ENCODE results near the gene SRGN.
A peak's percentile ranks its signal among the peaks of the same experiment; 100 is the strongest.

The SRGN gene

DNA sequence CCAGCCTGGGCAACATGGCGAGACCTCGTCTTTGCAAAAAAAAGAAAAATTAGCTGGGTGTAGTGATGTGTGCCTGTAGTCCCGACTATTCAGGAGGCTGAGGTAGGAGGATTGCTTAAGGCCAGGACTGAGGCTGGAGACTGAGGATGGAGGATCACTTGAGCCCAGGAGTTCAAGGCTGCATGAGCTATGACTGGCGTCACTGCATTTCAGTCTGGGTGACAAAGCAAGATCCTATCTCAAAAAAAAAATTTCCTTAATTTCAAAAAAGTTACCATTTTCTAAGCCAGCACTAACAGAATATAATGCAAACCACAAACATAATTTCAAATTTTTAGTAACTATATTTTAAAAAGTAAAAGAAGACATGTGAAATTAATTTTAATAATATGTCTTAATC is 13.4 kb upstream of the SRGN start:
- no peak overlapping the region for H3K4me3 ChIP-seq (ENCODE audit: control insufficient read depth, low read depth, low read length)
- DNase-seq (ENCODE audit: low read depth), result no peak
- TF ChIP-seq CTCF (IDR thresholded peaks at IDR 0.05; ENCODE audit: control insufficient read depth, insufficient read depth, low read depth, low read length, missing control alignments), result no peak

- no peak for TF ChIP-seq CTCF (IDR thresholded peaks at IDR 0.05; ENCODE audit: control insufficient read depth, insufficient read depth, low read depth, low read length, missing control alignments)
- no peak overlapping the region for H3K4me3 ChIP-seq (ENCODE audit: control insufficient read depth, low read depth, low read length)
- DNase-seq (ENCODE audit: low read depth), result no peak
These were observed 12.5 kb upstream of the SRGN start for GRCh38 chr10:69075431-69075830.

DNA sequence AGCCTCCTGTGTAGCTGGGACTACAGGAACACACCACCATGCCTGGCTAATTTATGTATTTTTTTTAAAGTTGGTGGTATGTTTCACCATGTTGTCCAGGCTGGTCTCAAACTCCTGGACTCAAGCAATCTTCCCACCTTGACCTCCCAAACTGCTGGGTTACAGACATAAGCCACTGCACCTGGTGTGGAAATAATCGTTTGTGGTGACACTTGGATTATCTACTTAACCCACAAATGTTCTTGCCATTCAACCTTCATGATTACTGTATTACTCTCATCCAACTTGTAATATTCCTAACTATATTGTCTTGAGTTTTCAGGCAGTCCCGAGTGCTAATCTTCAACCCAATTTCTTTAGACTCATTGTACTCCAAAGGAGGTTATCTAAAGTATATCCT is 9.6 kb upstream of the SRGN start:
- H3K4me3 ChIP-seq (ENCODE audit: control insufficient read depth, low read depth, low read length), result no peak overlapping the region
- TF ChIP-seq CTCF (IDR thresholded peaks at IDR 0.05; ENCODE audit: control insufficient read depth, insufficient read depth, low read depth, low read length, missing control alignments), result no peak
- DNase-seq (ENCODE audit: low read depth), result no peak

GRCh38 chr10:69080226-69080625 is 7.7 kb upstream of the SRGN start:
- H3K4me3 ChIP-seq (ENCODE audit: control insufficient read depth, low read depth, low read length), result no peak overlapping the region
- no peak for DNase-seq (ENCODE audit: low read depth)
- no peak for TF ChIP-seq CTCF (IDR thresholded peaks at IDR 0.05; ENCODE audit: control insufficient read depth, insufficient read depth, low read depth, low read length, missing control alignments)

DNA sequence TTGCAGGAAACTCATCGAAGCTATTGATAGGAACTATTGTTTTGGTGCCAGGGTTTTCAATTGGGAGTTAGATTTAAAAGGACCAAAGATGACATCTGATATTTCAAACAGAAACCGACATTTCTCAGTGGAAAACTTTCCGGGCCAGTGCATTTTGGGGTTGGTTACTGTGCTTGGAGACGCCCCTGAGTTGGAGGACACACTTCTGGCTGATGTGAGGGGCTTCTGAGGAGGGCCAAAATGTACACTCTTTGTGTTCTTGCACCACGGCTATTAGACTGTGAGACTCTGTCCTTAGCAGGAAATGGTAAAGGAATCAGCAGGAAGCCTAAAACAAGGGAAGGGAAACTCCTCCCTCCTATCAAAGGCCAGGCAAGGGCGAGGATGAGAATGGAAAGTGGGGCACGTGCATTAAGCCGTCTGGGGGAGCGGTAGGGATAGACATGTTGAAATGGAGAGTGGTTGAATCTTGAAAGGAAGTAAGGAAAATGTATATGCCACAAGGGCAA is 1.8 kb upstream of the SRGN start:
- DNase-seq (ENCODE audit: low read depth), result no peak
- no peak overlapping the region for H3K4me3 ChIP-seq (ENCODE audit: control insufficient read depth, low read depth, low read length)
- TF ChIP-seq CTCF (IDR thresholded peaks at IDR 0.05; ENCODE audit: control insufficient read depth, insufficient read depth, low read depth, low read length, missing control alignments), result no peak

- no peak for DNase-seq (ENCODE audit: low read depth)
- TF ChIP-seq CTCF (IDR thresholded peaks at IDR 0.05; ENCODE audit: control insufficient read depth, insufficient read depth, low read depth, low read length, missing control alignments), result no peak
- peak overlapping the region; percentile 14 for H3K4me3 ChIP-seq (ENCODE audit: control insufficient read depth, low read depth, low read length)
These were observed 517 bp downstream of the SRGN start for GRCh38 chr10:69088471-69088769.

Measured in AG09309 (cell line).